ENCODE measurements around the gene ZNF764. TPM values are rescaled to one million over a fixed set of nuclear protein-coding genes. Genes with fewer than 3 reads are reported as not detected.
"Not testable (repeated sequence)": the region's sequence is repeated elsewhere in the genome, so short reads cannot be mapped to it uniquely, and the experiment has no call there.

Gene ZNF764
- total RNA-seq, 1 experiment from 2014 or later = 15.2 TPM

- Histone ChIP-seq H3K4me1 (ENCODE audit: insufficient read depth, low read length, poor library complexity, severe bottlenecking) (peaks cover 9% of the 10 kb centered on the region), H3K27me3 (replicated peaks; ENCODE audit: insufficient read depth, low read depth, low read length, poor library complexity) (no peaks in the 10 kb centered on the region), H3K9me3 (ENCODE audit: low read depth, low read length, poor library complexity, severe bottlenecking) (no peaks in the 10 kb centered on the region), H3K27ac (ENCODE audit: low read depth, low read length, poor library complexity, severe bottlenecking) (no peak overlapping the region), H3K4me3 (ENCODE audit: low read depth, low read length, poor library complexity, severe bottlenecking) (no peak overlapping the region), H3K36me3 (ENCODE audit: insufficient read depth, low read length, poor library complexity, severe bottlenecking) (no peaks in the 10 kb centered on the region)
- ChIA-PET CTCF (no interaction called here), POLR2A (ENCODE audit: low non-redundant PET) (no interaction called here)
- DNase-seq (ENCODE audit: low spot score) = no peak
- intact Hi-C loops (cut with micrococcal nuclease; ENCODE audit: unreplicated experiment) = no loop called here
- TF ChIP-seq EZH2 (IDR thresholded peaks at IDR 0.05; ENCODE audit: borderline replicate concordance, low read depth, low read length, poor library complexity, severe bottlenecking) (no peak), CTCF (conservative IDR thresholded peaks at IDR 0.05; ENCODE audit: low read depth, low read length) (no peak)
- no TSS peak for BruUV-seq (replicated peaks)
These were observed 18.9 kb downstream of the ZNF764 start for GRCh38 chr16:30539000-30539964.

- peak overlapping the region; percentile 93 for H3K27ac ChIP-seq (ENCODE audit: low read depth, low read length, poor library complexity, severe bottlenecking)
- H3K9me3 ChIP-seq (ENCODE audit: low read depth, low read length, poor library complexity, severe bottlenecking); DNase-seq (ENCODE audit: low spot score); H3K27me3 ChIP-seq (replicated peaks; ENCODE audit: insufficient read depth, low read depth, low read length, poor library complexity); BruUV-seq (replicated peaks); H3K4me1 ChIP-seq (ENCODE audit: insufficient read depth, low read length, poor library complexity, severe bottlenecking); intact Hi-C loops (cut with micrococcal nuclease; ENCODE audit: unreplicated experiment); H3K36me3 ChIP-seq (ENCODE audit: insufficient read depth, low read length, poor library complexity, severe bottlenecking); POLR2A ChIA-PET (ENCODE audit: low non-redundant PET): not testable (repeated sequence)
- peak overlapping the region; percentile 70 for H3K4me3 ChIP-seq (ENCODE audit: low read depth, low read length, poor library complexity, severe bottlenecking)
- CTCF ChIA-PET = interaction anchor here (0.9 to 1.0 kb wide), 2 partner anchors 35 to 107 kb away, joined by 3 to 4 read pairs; partner anchors contain the start of genes DCTPP1 and ZNF688
These were observed 21.7 kb downstream of the ZNF764 start for GRCh38 chr16:30536391-30537024.

GRCh38 chr16:30535777-30536190, 22.4 kb downstream of the ZNF764 start:
- peak; percentile 59 for TF ChIP-seq CTCF (conservative IDR thresholded peaks at IDR 0.05; ENCODE audit: low read depth, low read length)
- no peak for TF ChIP-seq EZH2 (IDR thresholded peaks at IDR 0.05; ENCODE audit: borderline replicate concordance, low read depth, low read length, poor library complexity, severe bottlenecking)
- BruUV-seq (replicated peaks) = no TSS peak
- POLR2A ChIA-PET (ENCODE audit: low non-redundant PET) = no interaction called here
- DNase-seq (ENCODE audit: low spot score) = peak; percentile 78
- Histone ChIP-seq H3K4me1 (ENCODE audit: insufficient read depth, low read length, poor library complexity, severe bottlenecking) (peaks cover 9% of the 10 kb centered on the region), H3K36me3 (ENCODE audit: insufficient read depth, low read length, poor library complexity, severe bottlenecking) (peaks cover 16% of the 10 kb centered on the region), H3K4me3 (ENCODE audit: low read depth, low read length, poor library complexity, severe bottlenecking) (peak overlapping the region; percentile 70), H3K27ac (ENCODE audit: low read depth, low read length, poor library complexity, severe bottlenecking) (peak overlapping the region; percentile 93), H3K9me3 (ENCODE audit: low read depth, low read length, poor library complexity, severe bottlenecking) (no peaks in the 10 kb centered on the region), H3K27me3 (replicated peaks; ENCODE audit: insufficient read depth, low read depth, low read length, poor library complexity) (no peaks in the 10 kb centered on the region)
- intact Hi-C loops (cut with micrococcal nuclease; ENCODE audit: unreplicated experiment) = loop anchor here (1.0 kb wide), 1 partner anchor 23 kb away; the partner anchor contains the start of gene ZNF764
- CTCF ChIA-PET = interaction anchor here (0.5 to 1.0 kb wide), 5 partner anchors 9 to 106 kb away, joined by 3 to 5 read pairs (median 3); partner anchors contain the start of genes DCTPP1 and ZNF688
